ENCODE data around the gene GUK1. TPM values are rescaled to one million over a fixed set of nuclear protein-coding genes. Genes with fewer than 3 reads are reported as not detected.

The GUK1 gene
- total RNA-seq, 1 donor from 2014 or later, result 91.6 TPM

- DNase-seq, result no peak
These were observed 10.0 kb downstream of the GUK1 start for GRCh38 chr1:228150120-228150460.

GRCh38 chr1:228150461-228151179 lies 10.5 kb downstream of the GUK1 start:
- peak; percentile 26 for DNase-seq

GRCh38 chr1:228151180-228151925 lies 11.3 kb downstream of the GUK1 start:
- DNase-seq, result no peak

- DNase-seq, result no peak
These were observed 12.2 kb downstream of the GUK1 start for GRCh38 chr1:228152097-228152917.

- DNase-seq, result no peak
These were observed 12.8 kb downstream of the GUK1 start for GRCh38 chr1:228152918-228153258.

- DNase-seq, result no peak
These were observed 14.1 kb downstream of the GUK1 start for GRCh38 chr1:228154021-228154669.

- DNase-seq, result no peak
These were observed 14.8 kb downstream of the GUK1 start for GRCh38 chr1:228154670-228155571.

GRCh38 chr1:228155596-228156514 lies 15.8 kb downstream of the GUK1 start:
- no peak for DNase-seq

GRCh38 chr1:228156515-228156881 lies 16.4 kb downstream of the GUK1 start:
- DNase-seq, result no peak

GRCh38 chr1:228156941-228157728 lies 17.1 kb downstream of the GUK1 start:
- no peak for DNase-seq

- DNase-seq, result no peak
These were observed 17.6 kb downstream of the GUK1 start for GRCh38 chr1:228157729-228158126.

- DNase-seq, result no peak
These were observed 18.3 kb downstream of the GUK1 start for GRCh38 chr1:228158151-228159007.

- no peak for DNase-seq
These were observed 19.1 kb downstream of the GUK1 start for GRCh38 chr1:228159008-228159665.

- no peak for DNase-seq
These were observed 20.2 kb downstream of the GUK1 start for GRCh38 chr1:228160201-228160761.

- no peak for DNase-seq
These were observed 21.3 kb downstream of the GUK1 start for GRCh38 chr1:228161362-228161761.

GRCh38 chr1:228161866-228162265 lies 21.8 kb downstream of the GUK1 start:
- DNase-seq, result no peak

GRCh38 chr1:228162286-228163006 lies 22.4 kb downstream of the GUK1 start:
- no peak for DNase-seq

All from occipital lobe (tissue), 2 donors.